Measurements from ENCODE around the gene CTRB2. TPM values are rescaled to one million over a fixed set of nuclear protein-coding genes. Genes with fewer than 3 reads are reported as not detected.

Gene CTRB2
- total and polyA plus RNA-seq, 10 donors, result 0.58 to 11.8 (median 1.5) TPM; not detected in 1

- no peak for DNase-seq
Measured at GRCh38 chr16:75246504-75247205, 39.7 kb upstream of the CTRB2 start.

GRCh38 chr16:75244844-75245758, 38.1 kb upstream of the CTRB2 start:
- Histone ChIP-seq H3K36me3 (peaks cover 0 to 31% (median 1%) of the 10 kb centered on the region in 6 donors), H3K4me3 (peak overlapping the region in 1 of 8 donors; percentile 9), H3K9me3 (no peaks in the 10 kb centered on the region), H3K27me3 (replicated peaks in 1 of 7) (peaks cover 0 to 80% (median 6%) of the 10 kb centered on the region in 7 donors), H3K27ac (peak overlapping the region; percentile 67 to 91 (median 84)), H3K4me1 (peaks cover 28 to 97% (median 73%) of the 10 kb centered on the region in 6 donors)
- 46 to 60% (median 55%) methylated on average over 15 to 25 of the region's 25 CpGs for WGBS, 5 donors
- peak; percentile 65 to 73 (median 72) for TF ChIP-seq POLR2AphosphoS5 (IDR thresholded peaks at IDR 0.05)
- no peak for TF ChIP-seq POLR2A (IDR thresholded peaks at IDR 0.05)
- TF ChIP-seq CTCF (IDR thresholded peaks at IDR 0.05 in 8 of 11, conservative IDR thresholded peaks at IDR 0.05 in 3 of 11), result no peak
- intact Hi-C loops (cut with DNase I; ENCODE audit: low total_unique reads), result no loop called here
- no peak for DNase-seq

More at GRCh38 chr16:75246504-75247205, 39.7 kb upstream of the CTRB2 start:
- TF ChIP-seq POLR2AphosphoS5 (IDR thresholded peaks at IDR 0.05) (no peak), CTCF (IDR thresholded peaks at IDR 0.05 in 8 of 11, conservative IDR thresholded peaks at IDR 0.05 in 3 of 11) (no peak), POLR2A (IDR thresholded peaks at IDR 0.05) (no peak)
- 58 to 83% (median 77%) methylated on average over 11 to 12 of the region's 12 CpGs for WGBS, 5 donors
- intact Hi-C loops (cut with DNase I; ENCODE audit: low total_unique reads), result no loop called here
- H3K9me3 ChIP-seq, result no peaks in the 10 kb centered on the region
- peaks cover 29 to 96% (median 76%) of the 10 kb centered on the region in 6 donors for H3K4me1 ChIP-seq
- peak overlapping the region in 1 of 8 donors; percentile 9 for H3K4me3 ChIP-seq
- H3K36me3 ChIP-seq, result peaks cover 0 to 15% (median 1%) of the 10 kb centered on the region in 6 donors
- peak overlapping the region; percentile 66 to 91 (median 84) for H3K27ac ChIP-seq
- peaks cover 0 to 90% (median 20%) of the 10 kb centered on the region in 7 donors for H3K27me3 ChIP-seq (replicated peaks in 1 of 7)

GRCh38 chr16:75244225-75244809, 37.4 kb upstream of the CTRB2 start:
- 14 to 89% (median 67%) methylated on average over 4 to 7 of the region's 7 CpGs for WGBS, 5 donors
- Histone ChIP-seq H3K9me3 (no peaks in the 10 kb centered on the region), H3K27me3 (replicated peaks in 1 of 7) (peaks cover 0 to 80% (median 0%) of the 10 kb centered on the region in 7 donors), H3K4me1 (peaks cover 36 to 97% (median 78%) of the 10 kb centered on the region in 6 donors), H3K27ac (peak overlapping the region; percentile 67 to 91 (median 84)), H3K36me3 (peaks cover 0 to 39% (median 1%) of the 10 kb centered on the region in 6 donors), H3K4me3 (no peak overlapping the region)
- intact Hi-C loops (cut with DNase I; ENCODE audit: low total_unique reads), result no loop called here
- no peak for TF ChIP-seq POLR2AphosphoS5 (IDR thresholded peaks at IDR 0.05)
- no peak for TF ChIP-seq POLR2A (IDR thresholded peaks at IDR 0.05)
- no peak for TF ChIP-seq CTCF (IDR thresholded peaks at IDR 0.05 in 8 of 11, conservative IDR thresholded peaks at IDR 0.05 in 3 of 11)
- no peak for DNase-seq

All from spleen (tissue), 11 donors.